ENCODE results near the gene LEUTX. TPM values are rescaled to one million over a fixed set of nuclear protein-coding genes. Genes with fewer than 3 reads are reported as not detected.

Gene LEUTX
- total RNA-seq, 1 donor from 2014 or later: not detected

DNA sequence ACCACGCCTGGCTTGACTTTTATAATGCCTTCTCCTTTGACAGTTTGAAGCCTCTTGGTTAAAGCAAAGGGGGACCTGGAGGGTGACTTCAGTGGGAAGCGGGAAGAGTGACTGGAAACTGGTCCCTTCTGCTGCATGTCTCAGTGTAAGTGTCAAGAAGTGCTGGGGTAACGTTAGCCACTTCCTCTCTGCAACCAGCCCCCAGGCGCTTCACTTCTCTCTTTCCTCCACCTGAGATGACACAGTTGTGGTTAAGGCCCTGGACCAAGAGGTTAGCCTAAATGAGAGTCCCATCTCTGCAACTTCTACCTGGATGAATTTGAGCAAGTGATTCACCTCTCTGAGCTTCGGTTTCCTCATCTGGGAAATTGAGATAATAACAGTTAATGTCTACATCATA, 16.3 kb downstream of the LEUTX start:
- DNase-seq (ENCODE audit: low spot score): no peak
- no peak overlapping the region for H3K27ac Mint-ChIP-seq (ENCODE audit: unreplicated experiment)
- H3K4me1 Mint-ChIP-seq (ENCODE audit: unreplicated experiment): peaks cover 4% of the 10 kb centered on the region
- H3K27me3 Mint-ChIP-seq (ENCODE audit: unreplicated experiment): no peaks in the 10 kb centered on the region
- TF ChIP-seq, protein P1, sequence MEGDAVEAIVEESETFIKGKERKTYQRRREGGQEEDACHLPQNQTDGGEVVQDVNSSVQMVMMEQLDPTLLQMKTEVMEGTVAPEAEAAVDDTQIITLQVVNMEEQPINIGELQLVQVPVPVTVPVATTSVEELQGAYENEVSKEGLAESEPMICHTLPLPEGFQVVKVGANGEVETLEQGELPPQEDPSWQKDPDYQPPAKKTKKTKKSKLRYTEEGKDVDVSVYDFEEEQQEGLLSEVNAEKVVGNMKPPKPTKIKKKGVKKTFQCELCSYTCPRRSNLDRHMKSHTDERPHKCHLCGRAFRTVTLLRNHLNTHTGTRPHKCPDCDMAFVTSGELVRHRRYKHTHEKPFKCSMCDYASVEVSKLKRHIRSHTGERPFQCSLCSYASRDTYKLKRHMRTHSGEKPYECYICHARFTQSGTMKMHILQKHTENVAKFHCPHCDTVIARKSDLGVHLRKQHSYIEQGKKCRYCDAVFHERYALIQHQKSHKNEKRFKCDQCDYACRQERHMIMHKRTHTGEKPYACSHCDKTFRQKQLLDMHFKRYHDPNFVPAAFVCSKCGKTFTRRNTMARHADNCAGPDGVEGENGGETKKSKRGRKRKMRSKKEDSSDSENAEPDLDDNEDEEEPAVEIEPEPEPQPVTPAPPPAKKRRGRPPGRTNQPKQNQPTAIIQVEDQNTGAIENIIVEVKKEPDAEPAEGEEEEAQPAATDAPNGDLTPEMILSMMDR (IDR thresholded peaks at IDR 0.05; ENCODE audit: unreplicated experiment): no peak
- no peaks in the 10 kb centered on the region for H3K36me3 Mint-ChIP-seq (ENCODE audit: low read depth, unreplicated experiment)
- no peak overlapping the region for H3K4me3 Mint-ChIP-seq (ENCODE audit: unreplicated experiment)
- H3K9me3 Mint-ChIP-seq (ENCODE audit: unreplicated experiment): no peaks in the 10 kb centered on the region

GRCh38 chr19:39796000-39796498, 17.4 kb downstream of the LEUTX start:
- TF ChIP-seq, protein P1 (IDR thresholded peaks at IDR 0.05; ENCODE audit: unreplicated experiment): no peak
- Mint-ChIP-seq H3K27me3 (ENCODE audit: unreplicated experiment) (no peaks in the 10 kb centered on the region), H3K4me3 (ENCODE audit: unreplicated experiment) (no peak overlapping the region), H3K4me1 (ENCODE audit: unreplicated experiment) (peaks cover 4% of the 10 kb centered on the region), H3K9me3 (ENCODE audit: unreplicated experiment) (no peaks in the 10 kb centered on the region), H3K27ac (ENCODE audit: unreplicated experiment) (no peak overlapping the region), H3K36me3 (ENCODE audit: low read depth, unreplicated experiment) (no peaks in the 10 kb centered on the region)
- DNase-seq (ENCODE audit: low spot score): no peak

DNA sequence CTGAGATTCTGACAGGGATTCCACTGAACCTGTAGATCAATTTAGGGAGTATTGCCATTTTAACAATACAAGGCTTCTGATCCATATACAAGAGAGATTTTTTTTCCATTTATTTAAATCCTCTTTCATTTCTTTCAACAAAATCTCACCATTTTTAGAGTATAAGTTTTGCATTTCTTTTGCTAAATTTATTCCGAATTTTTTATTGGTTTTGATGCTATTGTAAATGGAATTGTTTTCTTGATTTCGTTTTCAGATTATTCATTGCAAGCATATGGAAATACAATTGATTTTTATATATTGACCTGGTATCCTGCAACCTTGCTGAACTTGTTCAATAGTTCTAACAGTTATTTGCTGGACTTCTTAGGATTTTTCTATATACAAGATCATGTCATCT, 18.4 kb downstream of the LEUTX start:
- Mint-ChIP-seq H3K27me3 (ENCODE audit: unreplicated experiment) (no peaks in the 10 kb centered on the region), H3K36me3 (ENCODE audit: low read depth, unreplicated experiment) (no peaks in the 10 kb centered on the region), H3K27ac (ENCODE audit: unreplicated experiment) (no peak overlapping the region), H3K4me3 (ENCODE audit: unreplicated experiment) (no peak overlapping the region), H3K4me1 (ENCODE audit: unreplicated experiment) (peaks cover 4% of the 10 kb centered on the region), H3K9me3 (ENCODE audit: unreplicated experiment) (no peaks in the 10 kb centered on the region)
- DNase-seq (ENCODE audit: low spot score): no peak
- TF ChIP-seq, protein P1 (IDR thresholded peaks at IDR 0.05; ENCODE audit: unreplicated experiment): no peak

DNA sequence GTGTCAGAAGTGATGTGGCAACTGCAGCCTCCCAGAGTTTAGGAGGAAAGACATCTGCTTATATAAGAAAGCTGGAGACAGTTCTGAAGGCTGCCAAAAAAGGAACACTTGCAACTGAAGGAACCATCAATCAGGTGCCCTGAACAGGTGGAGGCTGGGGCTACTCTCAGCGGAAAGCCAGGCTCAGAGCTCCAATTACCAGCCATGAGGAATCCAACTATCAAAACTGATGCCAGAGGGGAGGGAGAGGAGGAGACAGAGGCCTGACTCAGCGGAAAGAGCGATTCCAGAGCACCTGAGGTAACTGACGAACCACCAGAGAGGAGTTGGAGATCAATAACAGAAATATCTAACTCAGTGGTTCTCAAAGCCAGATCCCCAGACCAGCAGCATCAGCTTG, 24.3 kb downstream of the LEUTX start:
- no peak for DNase-seq (ENCODE audit: low spot score)
- Mint-ChIP-seq H3K4me3 (ENCODE audit: unreplicated experiment) (no peak overlapping the region), H3K27ac (ENCODE audit: unreplicated experiment) (no peak overlapping the region), H3K9me3 (ENCODE audit: unreplicated experiment) (no peaks in the 10 kb centered on the region), H3K27me3 (ENCODE audit: unreplicated experiment) (peaks cover 4% of the 10 kb centered on the region), H3K36me3 (ENCODE audit: low read depth, unreplicated experiment) (no peaks in the 10 kb centered on the region), H3K4me1 (ENCODE audit: unreplicated experiment) (no peaks in the 10 kb centered on the region)
- TF ChIP-seq, protein P1 (IDR thresholded peaks at IDR 0.05; ENCODE audit: unreplicated experiment): no peak

DNA sequence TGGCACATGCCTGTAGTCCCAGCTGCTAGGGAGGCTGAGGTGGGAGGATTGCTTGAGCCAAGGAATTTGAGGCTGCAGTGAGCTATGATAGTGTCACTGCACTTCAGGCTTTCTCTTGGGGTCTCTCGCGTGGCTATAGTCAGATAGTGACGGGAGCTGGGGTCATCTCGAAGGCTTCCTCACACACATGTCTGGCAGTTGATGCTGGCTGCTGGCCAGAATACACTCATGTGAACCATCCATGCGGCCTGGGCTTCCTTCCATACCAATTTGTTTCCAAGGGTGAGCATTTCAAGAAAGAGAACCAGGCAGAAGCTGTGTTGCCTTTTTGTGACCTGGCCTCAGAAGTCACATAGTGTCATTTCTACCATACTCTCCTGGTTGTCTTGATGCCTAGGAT, 26.4 kb downstream of the LEUTX start:
- H3K4me1 Mint-ChIP-seq (ENCODE audit: unreplicated experiment): no peaks in the 10 kb centered on the region
- H3K9me3 Mint-ChIP-seq (ENCODE audit: unreplicated experiment): no peaks in the 10 kb centered on the region
- DNase-seq (ENCODE audit: low spot score): no peak
- TF ChIP-seq, protein P1 (IDR thresholded peaks at IDR 0.05; ENCODE audit: unreplicated experiment): no peak
- H3K4me3 Mint-ChIP-seq (ENCODE audit: unreplicated experiment): no peak overlapping the region
- H3K27me3 Mint-ChIP-seq (ENCODE audit: unreplicated experiment): peaks cover 4% of the 10 kb centered on the region
- no peaks in the 10 kb centered on the region for H3K36me3 Mint-ChIP-seq (ENCODE audit: low read depth, unreplicated experiment)
- no peak overlapping the region for H3K27ac Mint-ChIP-seq (ENCODE audit: unreplicated experiment)

Measured in endothelial cell (in vitro differentiated cells).